Keratinocyte (primary cell): Measurements from ENCODE around the gene PDE8A. TPM values are rescaled to one million over a fixed set of nuclear protein-coding genes. Genes with fewer than 3 reads are reported as not detected.

Experiments
- DNase-seq: peaks from one replicate; pipeline ENCODE4 v3.0.0-alpha.2; 2011; ENCODE audit warnings: low read depth, missing footprints, low spot score
- FAIRE-seq: peaks from 2 replicates; lab custom pipeline; 2011; peaks lifted over from hg19 to GRCh38; lab: Jason Lieb, UNC
- H2AFZ ChIP-seq: 2 replicates; pipeline ENCODE4 v1.6.0; 2012; ENCODE audit warnings: low read length, control low read depth, inconsistent platforms; ENCODE audit not compliant: control insufficient read depth
- H3K27ac ChIP-seq: 2 replicates; pipeline ENCODE4 v1.5.1; 2011; ENCODE audit warnings: low read length; ENCODE audit not compliant: control insufficient read depth, insufficient read depth
- H3K27me3 ChIP-seq: 3 replicates; pipeline ENCODE4 v1.6.0; 2011; ENCODE audit warnings: low read length; ENCODE audit not compliant: control insufficient read depth, insufficient read depth; ENCODE audit errors: extremely low read depth
- H3K36me3 ChIP-seq, 2 experiments: 2 replicates in 1 of 2; 3 replicates in 1 of 2; pipeline ENCODE4 v1.5.1; 2011; ENCODE audit warnings: low read length in 2 of 2, mild to moderate bottlenecking in 1 of 2; ENCODE audit not compliant: control insufficient read depth in 2 of 2, insufficient read depth in 2 of 2; ENCODE audit errors: extremely low read depth in 1 of 2
- H3K4me1 ChIP-seq: 3 replicates; pipeline ENCODE4 v1.5.1; 2011; ENCODE audit warnings: low read length; ENCODE audit not compliant: control insufficient read depth, insufficient read depth; ENCODE audit errors: extremely low read depth
- H3K4me2 ChIP-seq: 3 replicates; pipeline ENCODE4 v1.6.0; 2011; ENCODE audit warnings: low read depth, low read length; ENCODE audit not compliant: control insufficient read depth, insufficient read depth; ENCODE audit errors: extremely low read depth
- H3K4me3 ChIP-seq, 3 experiments: fragments of 200-600 bp in 1 of 3; sonication (generic) in 1 of 3; 2 replicates in 2 of 3; 3 replicates in 1 of 3; pipeline ENCODE4 v1.5.1; 2011 to 2016; ENCODE audit warnings: low read length in 3 of 3, mild to moderate bottlenecking in 3 of 3, control low read depth in 2 of 3, inconsistent platforms in 1 of 3, low read depth in 1 of 3, mixed read lengths in 1 of 3, mixed run types in 1 of 3, moderate library complexity in 1 of 3; ENCODE audit not compliant: control insufficient read depth in 2 of 3, insufficient read depth in 2 of 3; ENCODE audit errors: extremely low read depth in 1 of 3
- H3K79me2 ChIP-seq: 2 replicates; pipeline ENCODE4 v1.6.0; 2012; ENCODE audit warnings: low read length; ENCODE audit not compliant: control insufficient read depth, insufficient read depth
- H3K9ac ChIP-seq: 3 replicates; pipeline ENCODE4 v1.6.0; 2011; ENCODE audit warnings: low read length; ENCODE audit not compliant: control insufficient read depth, insufficient read depth; ENCODE audit errors: extremely low read depth
- H3K9me1 ChIP-seq: 3 replicates; pipeline ENCODE4 v1.6.0; 2011; ENCODE audit warnings: low read length; ENCODE audit not compliant: control insufficient read depth, insufficient read depth; ENCODE audit errors: extremely low read depth
- H3K9me3 ChIP-seq: 2 replicates; pipeline ENCODE4 v1.5.1; 2012; ENCODE audit warnings: low read depth, low read length; ENCODE audit not compliant: control insufficient read depth
- H4K20me1 ChIP-seq: 3 replicates; pipeline ENCODE4 v1.6.0; 2011; ENCODE audit warnings: low read length; ENCODE audit not compliant: control insufficient read depth, insufficient read depth; ENCODE audit errors: extremely low read depth
- CTCF ChIP-seq, 3 experiments: IDR thresholded peaks in 1 of 3; conservative IDR thresholded peaks in 1 of 3; optimal IDR thresholded peaks in 1 of 3; 2 replicates in 2 of 3; 3 replicates in 1 of 3; pipeline versions ENCODE3 to v1.5.1; 2011; ENCODE audit warnings: low read length in 3 of 3, mild to moderate bottlenecking in 3 of 3, moderate library complexity in 2 of 3, control low read depth in 1 of 3, inconsistent platforms in 1 of 3; ENCODE audit not compliant: insufficient read depth in 2 of 3; ENCODE audit errors: extremely low read depth in 1 of 3
- EZH2 ChIP-seq: IDR thresholded peaks from one replicate; pipeline ENCODE4 v1.6.1; 2012; ENCODE audit warnings: inconsistent platforms, mild to moderate bottlenecking, low read length, moderate library complexity
- dilution Hi-C: fragments of 300-500 bp; cut with MboI; formaldehyde crosslinking; loops from one replicate; pipeline ENCODE4 v1.7.0; 2020; ENCODE audit warnings: low sequenced_read_pairs; ENCODE audit not compliant: extremely low pct_ligation_motif_present
- polyA plus RNA-seq, 5 experiments: library from polyadenylated mRNA; depleted of rRNA in 3 of 5; stranded (reverse) in 3 of 5; stranded (forward) in 1 of 5; unstranded in 1 of 5; fragments of >200 nt; gene quantifications; 1 replicate in 1 of 5; 2 replicates in 3 of 5; 3 replicates in 1 of 5; pipeline versions ENCODE4 v1.2.1 to v1.2.3, GENCODE V29; 2011 to 2012; ENCODE audit warnings: missing spikeins in 2 of 5, low read depth in 1 of 5, low replicate concordance in 1 of 5

PDE8A gene
- polyA plus RNA-seq, 1 donor (not counting 4 experiments of a cell fraction or from before 2014, with no cell fraction given): 24.1 TPM

GRCh38 chr15:84955089-84955848, 26.4 kb upstream of the PDE8A start:
- dilution Hi-C loops: no loop called here
- no peak overlapping the region for H3K27ac ChIP-seq
- H2AFZ ChIP-seq: peak overlapping the region; percentile 82
- no peaks in the 10 kb centered on the region for H3K79me2 ChIP-seq
- peak; percentile 32 for FAIRE-seq
- H3K4me2 ChIP-seq: peak overlapping the region; percentile 71
- TF ChIP-seq EZH2: no peak
- peak; percentile 87 to 94 (median 87) for TF ChIP-seq CTCF (optimal IDR thresholded peaks at IDR 0.05 in 1 of 3, IDR thresholded peaks at IDR 0.05 in 1 of 3, conservative IDR thresholded peaks at IDR 0.05 in 1 of 3; ENCODE audit: extremely low read depth in 1 of 3, insufficient read depth in 2 of 3, low read length in 3 of 3)
- no peaks in the 10 kb centered on the region for H3K36me3 ChIP-seq
- H4K20me1 ChIP-seq: no peaks in the 10 kb centered on the region
- peaks cover 3% of the 10 kb centered on the region for H3K4me1 ChIP-seq
- peak overlapping the region in 2 of 3 experiments; percentile 35 to 42 for H3K4me3 ChIP-seq
- no peaks in the 10 kb centered on the region for H3K9me3 ChIP-seq
- H3K9ac ChIP-seq: no peak overlapping the region
- no peak for DNase-seq
- no peaks in the 10 kb centered on the region for H3K27me3 ChIP-seq
- no peaks in the 10 kb centered on the region for H3K9me1 ChIP-seq

GRCh38 chr15:84956199-84956598, 25.5 kb upstream of the PDE8A start:
- H3K79me2 ChIP-seq: no peaks in the 10 kb centered on the region
- no peak overlapping the region for H2AFZ ChIP-seq
- DNase-seq (no peak), FAIRE-seq (no peak)
- H3K27me3 ChIP-seq: no peaks in the 10 kb centered on the region
- dilution Hi-C loops: no loop called here
- no peak overlapping the region for H3K27ac ChIP-seq
- no peak for TF ChIP-seq CTCF (optimal IDR thresholded peaks at IDR 0.05 in 1 of 3, IDR thresholded peaks at IDR 0.05 in 1 of 3, conservative IDR thresholded peaks at IDR 0.05 in 1 of 3; ENCODE audit: extremely low read depth in 1 of 3, insufficient read depth in 2 of 3, low read length in 3 of 3)
- TF ChIP-seq EZH2: no peak
- H3K4me1 ChIP-seq: peaks cover 3% of the 10 kb centered on the region
- H3K4me3 ChIP-seq: no peak overlapping the region
- H3K9ac ChIP-seq: no peak overlapping the region
- H3K36me3 ChIP-seq: no peaks in the 10 kb centered on the region
- H3K4me2 ChIP-seq: no peak overlapping the region
- no peaks in the 10 kb centered on the region for H3K9me1 ChIP-seq
- no peaks in the 10 kb centered on the region for H4K20me1 ChIP-seq
- H3K9me3 ChIP-seq: no peaks in the 10 kb centered on the region
